Right lobe of liver (tissue), 4 donors: ENCODE data around the gene HERC4.

Experiments used
- CTCF ChIP-seq, 4 donors: fragments of 200-600 bp in 3 of 4; fragments of 450-650 bp in 1 of 4; IDR thresholded peaks; one replicate each; pipeline versions ENCODE4 v1.5.1 to v1.8.0; 2016 to 2022; ENCODE audit warnings: antibody characterized with exemption in 4 of 4, mild to moderate bottlenecking in 2 of 4
- POLR2A ChIP-seq: fragments of 450-650 bp; IDR thresholded peaks from one replicate; pipeline ENCODE4 v1.6.1; 2017; ENCODE audit warnings: antibody characterized with exemption, mild to moderate bottlenecking
- donor health status: DM: no; HTN: no; CAD: no.
- donor health status: DM: no; HTN: no; CAD: no.
- donor health status: DM: no; HTN: yes; CAD: no.

- no peak for TF ChIP-seq CTCF (IDR thresholded peaks at IDR 0.05)
- TF ChIP-seq POLR2A, result no peak
Measured at GRCh38 chr10:68108653-68109052, 33.6 kb upstream of the HERC4 start.
